GM10248 (cell line): Measurements from ENCODE around the gene REEP3.
"Not testable (repeated sequence)": the region's sequence is repeated elsewhere in the genome, so short reads cannot be mapped to it uniquely, and the experiment has no call there.

Source experiments
- CTCF ChIA-PET: fragments of 300-600 bp; sonication (Branson Sonifier 250); formaldehyde crosslinking; extraction: SDS; loops from one replicate; lab custom pipeline; 2021; ENCODE audit warnings: antibody characterized with exemption; lab: Yijun Ruan, JAX
- POLR2A ChIA-PET: fragments of 350-650 bp; sonication (Branson Sonifier 250); formaldehyde crosslinking; extraction: SDS; loops from one replicate; lab custom pipeline; 2020; ENCODE audit warnings: antibody characterized with exemption; lab: Yijun Ruan, JAX
- DNase-seq: peaks from one replicate; pipeline ENCODE4 v3.0.0; 2012; ENCODE audit errors: extremely low spot score
- CTCF ChIP-seq: IDR thresholded peaks from 2 replicates; pipeline ENCODE4 v1.5.1; 2012; ENCODE audit warnings: mild to moderate bottlenecking, low read depth; ENCODE audit errors: extremely low read depth, missing control alignments, control extremely low read depth

REEP3 gene

GRCh38 chr10:63496561-63496960 lies 24.6 kb upstream of the REEP3 start:
- ChIA-PET POLR2A (no interaction called here), CTCF (interaction anchor here (0.5 to 1.9 kb wide), 5 partner anchors 9 to 132 kb away, joined by 3 to 7 read pairs (median 3); no protein-coding TSS in a partner anchor)
- no peak for DNase-seq
- TF ChIP-seq CTCF = no peak

- DNase-seq = no peak
- CTCF ChIA-PET = interaction anchor here (0.9 to 1.2 kb wide), 3 partner anchors 12 to 130 kb away, joined by 3 read pairs; no protein-coding TSS in a partner anchor
- POLR2A ChIA-PET = no interaction called here
- TF ChIP-seq CTCF = no peak
These were observed 23.9 kb upstream of the REEP3 start for GRCh38 chr10:63497321-63497720.

GRCh38 chr10:63498665-63499064 lies 22.5 kb upstream of the REEP3 start:
- ChIA-PET CTCF (interaction anchor here (0.9 kb wide), 1 partner anchor 8 kb away, joined by 3 read pairs; no protein-coding TSS in a partner anchor), POLR2A (no interaction called here)
- DNase-seq = no peak
- no peak for TF ChIP-seq CTCF

- CTCF ChIA-PET, POLR2A ChIA-PET, DNase-seq: not testable (repeated sequence)
These were observed 20.6 kb upstream of the REEP3 start for GRCh38 chr10:63500551-63500950.

GRCh38 chr10:63501954-63502353 lies 19.2 kb upstream of the REEP3 start:
- DNase-seq = no peak
- ChIA-PET POLR2A (interaction anchor here (0.7 kb wide), 1 partner anchor 43 kb away, joined by 10 read pairs; no protein-coding TSS in a partner anchor), CTCF (interaction anchor here (1.0 to 3.9 kb wide), 5 partner anchors 11 to 344 kb away, joined by 3 to 18 read pairs (median 4); no protein-coding TSS in a partner anchor)
- no peak for TF ChIP-seq CTCF

GRCh38 chr10:63502832-63503231 lies 18.4 kb upstream of the REEP3 start:
- DNase-seq = no peak
- no peak for TF ChIP-seq CTCF
- POLR2A ChIA-PET = no interaction called here
- CTCF ChIA-PET = interaction anchor here (1.0 to 3.9 kb wide), 6 partner anchors 12 to 345 kb away, joined by 3 to 18 read pairs (median 4); no protein-coding TSS in a partner anchor

- ChIA-PET POLR2A (no interaction called here), CTCF (interaction anchor here (1.1 to 3.9 kb wide), 4 partner anchors 12 to 238 kb away, joined by 3 to 18 read pairs (median 5); no protein-coding TSS in a partner anchor)
- no peak for TF ChIP-seq CTCF
- no peak for DNase-seq
These were observed 17.8 kb upstream of the REEP3 start for GRCh38 chr10:63503395-63503794.
